OCI-LY3 (cell line): ENCODE data around the gene GIPC1.

Experiments used
- H2AFZ ChIP-seq: fragments of 200-600, 300-600 bp; shearing (Covaris generic); 2 replicates; pipeline ENCODE4 v1.6.0; 2014; ENCODE audit warnings: antibody characterized with exemption, low read depth, low read length
- H3K27ac ChIP-seq: fragments of 200-600, 300-600 bp; sonication (generic); 2 replicates; pipeline ENCODE4 v1.5.1; 2014; ENCODE audit warnings: mild to moderate bottlenecking, low read length, moderate library complexity, mixed read lengths
- H3K27me3 ChIP-seq: fragments of 200-600, 300-600 bp; sonication (generic); 2 replicates; pipeline ENCODE4 v1.6.1; 2014; ENCODE audit warnings: low read depth, low read length, mixed read lengths
- H3K36me3 ChIP-seq: fragments of 200-600, 300-600 bp; sonication (generic); replicated peaks from 2 replicates; pipeline ENCODE3; 2014; ENCODE audit warnings: low read depth, low read length, mixed read lengths
- H3K4me1 ChIP-seq: fragments of 300-600, 200-600 bp; sonication (generic); 2 replicates; pipeline ENCODE4 v1.6.1; 2014; ENCODE audit warnings: low read length, mixed read lengths
- H3K4me2 ChIP-seq: fragments of 200-600, 300-600 bp; sonication (generic); 2 replicates; pipeline ENCODE4 v1.6.1; 2014; ENCODE audit warnings: low read length, mixed read lengths
- H3K4me3 ChIP-seq: fragments of 300-600, 200-600 bp; sonication (generic); 2 replicates; pipeline ENCODE4 v1.5.1; 2014; ENCODE audit warnings: antibody characterized with exemption, mild to moderate bottlenecking, low read length, moderate library complexity
- H3K79me2 ChIP-seq: fragments of 300-600, 200-600 bp; shearing (Covaris generic); 2 replicates; pipeline ENCODE4 v1.6.1; 2014; ENCODE audit warnings: mild to moderate bottlenecking, low read length, mixed read lengths
- H3K9ac ChIP-seq: fragments of 300-600, 200-600 bp; shearing (Covaris generic); 2 replicates; pipeline ENCODE4 v1.6.0; 2014; ENCODE audit warnings: mild to moderate bottlenecking, low read length, moderate library complexity
- H3K9me3 ChIP-seq: fragments of 200-600, 300-600 bp; shearing (Covaris generic); 2 replicates; pipeline ENCODE4 v1.6.1; 2014; ENCODE audit warnings: low read length, mixed read lengths; ENCODE audit not compliant: insufficient read depth
- H4K20me1 ChIP-seq: fragments of 200-600, 300-600 bp; sonication (generic); 2 replicates; pipeline ENCODE4 v1.6.1; 2016; ENCODE audit warnings: low read length, mixed read lengths; ENCODE audit not compliant: insufficient read depth
- CTCF ChIP-seq: fragments of 200-600, 300-600 bp; sonication (generic); IDR thresholded peaks from 2 replicates; pipeline ENCODE4 v1.5.1; 2014; ENCODE audit warnings: antibody characterized with exemption, low read length, low read depth
- EZH2phosphoT487 ChIP-seq: fragments of 200-600 bp; shearing (Covaris generic); IDR thresholded peaks from 2 replicates; pipeline ENCODE4 v1.6.1; 2018; ENCODE audit warnings: antibody characterized with exemption, mixed run types, low read depth

GIPC1 gene

GRCh38 chr19:14473073-14473977, 22.6 kb downstream of the GIPC1 start:
- H3K4me3 ChIP-seq, result no peak overlapping the region
- no peak for TF ChIP-seq EZH2phosphoT487
- no peak for TF ChIP-seq CTCF
- peaks cover 16% of the 10 kb centered on the region for H3K4me1 ChIP-seq
- H3K9ac ChIP-seq, result no peak overlapping the region
- no peaks in the 10 kb centered on the region for H3K79me2 ChIP-seq
- H4K20me1 ChIP-seq, result 0 out of 2 replicates have a peak, but pooled peaks cover 3% of the 10 kb centered on the region
- H3K27ac ChIP-seq, result no peak overlapping the region
- no peaks in the 10 kb centered on the region for H3K27me3 ChIP-seq
- no peaks in the 10 kb centered on the region for H3K9me3 ChIP-seq
- H2AFZ ChIP-seq, result no peak overlapping the region
- no peak overlapping the region for H3K4me2 ChIP-seq
- H3K36me3 ChIP-seq, result peaks cover 29% of the 10 kb centered on the region

- H4K20me1 ChIP-seq, result 0 out of 2 replicates have a peak, but pooled peaks cover 3% of the 10 kb centered on the region
- peaks cover 16% of the 10 kb centered on the region for H3K4me1 ChIP-seq
- H3K9me3 ChIP-seq, result no peaks in the 10 kb centered on the region
- H3K27ac ChIP-seq, result no peak overlapping the region
- no peak for TF ChIP-seq EZH2phosphoT487
- peak; percentile 65 for TF ChIP-seq CTCF
- no peak overlapping the region for H2AFZ ChIP-seq
- no peaks in the 10 kb centered on the region for H3K79me2 ChIP-seq
- peaks cover 39% of the 10 kb centered on the region for H3K36me3 ChIP-seq
- H3K9ac ChIP-seq, result no peak overlapping the region
- no peak overlapping the region for H3K4me3 ChIP-seq
- H3K27me3 ChIP-seq, result no peaks in the 10 kb centered on the region
- H3K4me2 ChIP-seq, result no peak overlapping the region
These were observed 23.6 kb downstream of the GIPC1 start for GRCh38 chr19:14472202-14472938.

- no peak overlapping the region for H3K4me2 ChIP-seq
- no peak overlapping the region for H3K27ac ChIP-seq
- H3K27me3 ChIP-seq, result no peaks in the 10 kb centered on the region
- peaks cover 39% of the 10 kb centered on the region for H3K36me3 ChIP-seq
- H3K9ac ChIP-seq, result no peak overlapping the region
- no peak overlapping the region for H2AFZ ChIP-seq
- 0 out of 2 replicates have a peak, but pooled peaks cover 3% of the 10 kb centered on the region for H4K20me1 ChIP-seq
- no peak overlapping the region for H3K4me3 ChIP-seq
- H3K79me2 ChIP-seq, result no peaks in the 10 kb centered on the region
- H3K4me1 ChIP-seq, result peaks cover 11% of the 10 kb centered on the region
- no peaks in the 10 kb centered on the region for H3K9me3 ChIP-seq
- no peak for TF ChIP-seq EZH2phosphoT487
- no peak for TF ChIP-seq CTCF
These were observed 24.3 kb downstream of the GIPC1 start for GRCh38 chr19:14471436-14472187.
